Suprapubic skin (tissue), 4 donors: ENCODE data around the gene GPR35. TPM values are rescaled to one million over a fixed set of nuclear protein-coding genes. Genes with fewer than 3 reads are reported as not detected.
A peak's percentile ranks its signal among the peaks of the same experiment; 100 is the strongest.

Source experiments
- DNase-seq, 2 donors: peaks; one replicate each; pipeline ENCODE4 v3.0.0-alpha.2; 2019; ENCODE audit warnings: low spot score in 2 of 2
- H3K27ac ChIP-seq: fragments of 200-600 bp; sonication (generic); one replicate; pipeline ENCODE4 v1.5.1; 2019
- H3K27me3 ChIP-seq: fragments of 200-600 bp; sonication (generic); one replicate; pipeline ENCODE4 v1.5.1; 2019
- H3K36me3 ChIP-seq: fragments of 200-600 bp; sonication (generic); one replicate; pipeline ENCODE4 v1.5.1; 2019
- H3K4me1 ChIP-seq: fragments of 200-600 bp; sonication (generic); one replicate; pipeline ENCODE4 v1.5.1; 2019
- H3K4me3 ChIP-seq: fragments of 200-600 bp; sonication (generic); one replicate; pipeline ENCODE4 v1.5.1; 2019; ENCODE audit warnings: mild to moderate bottlenecking
- H3K9me3 ChIP-seq: fragments of 200-600 bp; sonication (generic); one replicate; pipeline ENCODE4 v1.5.1; 2019
- CTCF ChIP-seq, 2 donors: fragments of 200-600 bp in 1 of 2; fragments of 450-650 bp in 1 of 2; sonication (generic) in 1 of 2; IDR thresholded peaks; one replicate each; pipeline ENCODE4 v1.5.1; 2016 to 2019; ENCODE audit warnings: antibody characterized with exemption in 2 of 2, mild to moderate bottlenecking in 1 of 2, moderate library complexity in 1 of 2
- EP300 ChIP-seq: sonication (generic); formaldehyde crosslinking; IDR thresholded peaks from one replicate; pipeline ENCODE4 v1.6.1; 2017; ENCODE audit warnings: antibody characterized with exemption
- POLR2A ChIP-seq, 2 donors: fragments of 450-650 bp; IDR thresholded peaks; one replicate each; pipeline ENCODE4 v1.6.1; 2017; ENCODE audit warnings: antibody characterized with exemption in 2 of 2, mild to moderate bottlenecking in 2 of 2, moderate library complexity in 2 of 2
- POLR2AphosphoS5 ChIP-seq, 3 donors: sonication (generic); formaldehyde crosslinking; IDR thresholded peaks; one replicate each; pipeline ENCODE4 v1.6.1; 2017; ENCODE audit warnings: antibody characterized with exemption in 3 of 3
- WGBS: methylation state at CpG from one replicate; pipeline ENCODE4 v1.1.5; 2018; 5-methylcytosine and 5-hydroxymethylcytosine counted together
- total RNA-seq, 4 donors: library from RNA; depleted of rRNA; stranded (reverse); fragments of >200 nt; gene quantifications; one replicate each; pipeline ENCODE4 v1.1.0, GENCODE V29; 2016

Gene GPR35
- total RNA-seq, 4 donors from 2014 or later, result 1.4 to 7.5 (median 2.5) TPM

DNA sequence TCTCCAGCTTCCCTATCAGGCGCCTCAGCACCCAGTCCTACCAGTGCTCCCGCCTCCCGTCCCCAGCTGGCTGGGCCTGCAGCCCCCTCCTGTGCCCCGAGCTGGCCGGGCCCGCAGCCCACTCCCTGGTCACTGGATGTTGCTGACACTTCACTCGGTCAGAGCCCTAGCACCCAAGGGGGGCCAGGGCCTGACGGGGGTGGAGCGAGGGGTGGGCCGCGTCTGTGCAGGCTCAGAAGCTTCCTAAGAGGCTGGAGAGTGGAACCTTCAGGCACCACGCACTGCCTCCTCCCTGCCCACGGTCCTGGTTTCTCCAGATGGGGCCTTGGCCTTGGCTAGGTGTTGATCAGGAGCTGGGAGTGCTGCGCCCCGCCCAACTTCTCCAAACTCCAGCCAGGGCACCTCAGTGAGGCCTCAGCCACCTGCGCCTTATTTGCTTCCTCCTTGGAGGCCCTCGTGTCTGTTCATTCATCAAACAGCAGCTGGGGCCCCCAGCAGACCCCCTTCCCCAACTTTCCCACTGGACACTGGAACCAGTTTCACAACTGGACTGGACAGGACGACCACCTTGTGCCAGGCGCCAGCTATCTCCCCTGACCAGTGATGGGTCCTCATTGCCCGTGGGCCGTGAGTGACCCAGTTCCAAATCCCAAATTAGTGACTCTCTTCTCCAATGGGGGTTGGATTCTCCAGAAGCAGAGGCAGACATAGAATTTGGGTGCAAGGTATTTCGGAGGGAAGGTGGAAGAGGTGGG, 22.0 kb upstream of the GPR35 start:
- Histone ChIP-seq H3K4me1 (no peaks in the 10 kb centered on the region), H3K9me3 (no peaks in the 10 kb centered on the region), H3K27me3 (no peaks in the 10 kb centered on the region), H3K4me3 (no peak overlapping the region), H3K27ac (no peak overlapping the region), H3K36me3 (peaks cover 27% of the 10 kb centered on the region)
- peak; percentile 46 to 65 for DNase-seq
- no peak for TF ChIP-seq POLR2A (IDR thresholded peaks at IDR 0.05)
- no peak for TF ChIP-seq CTCF (IDR thresholded peaks at IDR 0.05)
- no peak for TF ChIP-seq POLR2AphosphoS5 (IDR thresholded peaks at IDR 0.05)
- TF ChIP-seq EP300, result no peak
- WGBS, result 88% methylated on average over 9 of the region's 22 CpGs

DNA sequence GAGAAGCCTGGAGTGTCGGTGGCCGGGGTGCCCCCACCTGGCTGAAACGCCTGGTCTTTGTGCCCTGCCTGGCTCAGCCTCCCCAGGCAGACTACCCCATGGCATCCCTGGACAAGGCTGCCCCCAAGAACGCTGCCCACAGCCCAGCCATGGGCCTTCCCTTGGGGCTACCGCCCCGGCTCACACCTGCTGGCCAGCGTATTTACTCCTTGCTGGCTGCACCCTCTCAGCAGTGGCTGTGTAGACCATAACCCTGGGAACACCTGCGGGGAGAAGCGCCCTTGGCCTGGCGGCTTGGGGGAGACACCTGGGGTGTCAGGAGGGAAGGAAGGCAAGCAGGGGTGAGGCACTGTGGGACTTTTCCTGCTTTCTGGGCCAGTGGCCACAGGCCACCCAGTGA, 21.4 kb upstream of the GPR35 start:
- Histone ChIP-seq H3K4me1 (no peaks in the 10 kb centered on the region), H3K27ac (no peak overlapping the region), H3K36me3 (peaks cover 21% of the 10 kb centered on the region), H3K9me3 (no peaks in the 10 kb centered on the region), H3K27me3 (no peaks in the 10 kb centered on the region), H3K4me3 (no peak overlapping the region)
- peak; percentile 50 to 69 for DNase-seq
- no peak for TF ChIP-seq POLR2AphosphoS5 (IDR thresholded peaks at IDR 0.05)
- no peak for TF ChIP-seq POLR2A (IDR thresholded peaks at IDR 0.05)
- no peak for TF ChIP-seq CTCF (IDR thresholded peaks at IDR 0.05)
- 93% methylated on average over 7 of the region's 10 CpGs for WGBS

GRCh38 chr2:240604291-240604938, 20.9 kb upstream of the GPR35 start:
- Histone ChIP-seq H3K4me3 (no peak overlapping the region), H3K9me3 (no peaks in the 10 kb centered on the region), H3K27ac (no peak overlapping the region), H3K4me1 (no peaks in the 10 kb centered on the region), H3K36me3 (peaks cover 15% of the 10 kb centered on the region), H3K27me3 (no peaks in the 10 kb centered on the region)
- TF ChIP-seq CTCF (IDR thresholded peaks at IDR 0.05) (peak in 1 of 2 donors; percentile 47), POLR2A (IDR thresholded peaks at IDR 0.05) (no peak)
- peak; percentile 68 to 76 for DNase-seq
- 38% methylated on average over 8 of the region's 11 CpGs for whole genome bisulfite sequencing

DNA sequence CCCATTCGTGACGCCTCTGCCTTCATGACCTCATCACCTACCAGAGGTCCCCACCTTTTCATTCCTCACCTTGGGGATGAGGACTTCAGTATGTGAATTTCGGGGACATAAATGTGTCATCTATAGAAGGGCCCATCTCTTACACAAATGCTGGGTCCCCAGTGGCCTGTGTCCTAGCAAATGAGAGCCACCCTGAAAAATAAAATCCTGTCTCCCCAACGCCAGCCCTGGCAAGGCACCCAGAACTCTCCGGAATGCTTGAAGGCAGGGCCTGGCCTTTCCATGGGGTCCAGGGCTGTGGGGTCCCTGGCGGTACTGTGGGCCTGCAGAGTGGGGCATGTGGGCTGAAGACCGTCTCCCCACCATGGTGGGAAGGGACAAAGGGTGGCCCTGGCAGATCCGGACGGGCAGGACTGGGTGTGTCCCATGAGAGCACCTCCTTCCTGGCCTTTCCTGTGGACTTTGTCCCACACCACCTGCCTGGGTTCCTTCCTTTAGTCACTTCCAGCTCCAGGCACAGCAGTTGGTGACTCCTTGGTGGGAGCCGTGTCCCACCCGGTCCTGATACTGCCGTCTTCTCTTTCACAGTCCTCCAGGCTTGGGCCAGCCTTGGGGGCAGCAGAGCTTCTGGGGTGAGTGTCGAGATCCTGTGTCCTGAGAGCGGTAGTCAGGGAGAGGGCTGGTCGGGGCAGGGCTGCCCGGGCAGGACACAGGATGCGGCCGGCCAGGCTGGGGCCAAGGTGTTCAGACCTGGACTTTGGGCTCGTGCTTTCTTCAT, 20.2 kb upstream of the GPR35 start:
- Histone ChIP-seq H3K4me1 (no peaks in the 10 kb centered on the region), H3K9me3 (no peaks in the 10 kb centered on the region), H3K36me3 (peaks cover 8% of the 10 kb centered on the region), H3K27ac (no peak overlapping the region), H3K27me3 (no peaks in the 10 kb centered on the region), H3K4me3 (no peak overlapping the region)
- TF ChIP-seq EP300 (no peak), CTCF (IDR thresholded peaks at IDR 0.05) (no peak), POLR2AphosphoS5 (IDR thresholded peaks at IDR 0.05) (no peak), POLR2A (IDR thresholded peaks at IDR 0.05) (no peak)
- 91% methylated on average over 19 of the region's 19 CpGs for WGBS
- DNase-seq, result peak; percentile 48 to 76
